ENCODE results near the gene EOMES. TPM values are rescaled to one million over a fixed set of nuclear protein-coding genes. Genes with fewer than 3 reads are reported as not detected.

The EOMES gene
- total and polyA plus RNA-seq, 2 of the 8 experiments (the other 6 are each of a cell fraction or from before 2014, with no cell fraction given): 0.09 to 0.47 TPM

DNA sequence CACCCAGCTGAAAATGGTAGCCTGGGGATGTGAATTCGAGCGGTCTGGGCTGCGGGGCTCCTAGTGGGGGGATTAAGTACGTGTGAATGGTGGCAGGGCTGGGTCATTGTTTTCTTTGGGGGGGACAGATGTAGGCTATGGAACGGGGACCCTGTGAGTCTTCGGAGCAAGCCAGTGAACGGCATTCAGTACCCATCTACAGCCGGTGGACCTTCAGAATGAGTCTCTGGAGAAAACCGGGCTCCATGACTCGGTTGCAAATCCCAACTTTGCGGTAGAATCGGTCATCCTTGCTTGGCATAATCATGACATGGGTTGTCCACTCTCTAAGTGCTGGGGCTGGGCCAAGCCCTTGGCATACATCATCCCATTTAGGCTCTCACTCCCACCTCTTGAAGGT is 7.2 kb upstream of the EOMES start:
- Histone ChIP-seq H3K56ac (replicated peaks; ENCODE audit: insufficient read length, low read depth, low read length) (no peak overlapping the region), H3K23me2 (ENCODE audit: low read depth, low read length) (peaks cover 5% of the 10 kb centered on the region; the same call in 1 of the 2 replicates), H3K9ac (replicated peaks in 1 of 4; ENCODE audit: extremely low read depth in 1 of 4, low read depth in 3 of 4, low read length in 3 of 4) (no peak overlapping the region), H2AFZ (ENCODE audit: low read length) (no peak overlapping the region), H3K18ac (ENCODE audit: extremely low read depth, low read length) (no peak overlapping the region), H3K14ac (ENCODE audit: insufficient read length) (no peak overlapping the region), H2BK20ac (ENCODE audit: low read length) (no peak overlapping the region), H2BK15ac (ENCODE audit: low read length) (peak overlapping the region; percentile 94; the same call in 1 of the 2 replicates), H2BK12ac (ENCODE audit: low read depth, low read length) (no peak overlapping the region; the same call in 1 of the 2 replicates), H3K79me2 (ENCODE audit: control insufficient read depth in 1 of 2, insufficient read depth in 2 of 2, low read length in 2 of 2) (no peaks in the 10 kb centered on the region), H3K27me3 (replicated peaks in 1 of 4; ENCODE audit: control insufficient read depth in 3 of 4, extremely low read depth in 1 of 4, insufficient read depth in 3 of 4, low read length in 3 of 4) (peaks cover 66 to 92% (median 82%) of the 10 kb centered on the region in 4 experiments), H2BK5ac (ENCODE audit: low read depth, low read length) (no peak overlapping the region), H3K27ac (ENCODE audit: low read depth, low read length) (no peak overlapping the region), H3K4ac (replicated peaks; ENCODE audit: insufficient read length, low read depth, low read length) (no peak overlapping the region), H3K36me3 (ENCODE audit: control insufficient read depth in 2 of 4, insufficient read depth in 4 of 4, low read length in 3 of 4) (no peaks in the 10 kb centered on the region), H2AK5ac (ENCODE audit: low read depth, low read length) (no peak overlapping the region), H3K4me1 (replicated peaks in 1 of 4; ENCODE audit: control insufficient read depth in 3 of 4, insufficient read depth in 4 of 4, low read length in 3 of 4) (peaks cover 9 to 22% (median 20%) of the 10 kb centered on the region in 4 experiments), H4K5ac (ENCODE audit: insufficient read length, low read depth, low read length) (no peak overlapping the region), H3K4me2 (ENCODE audit: insufficient read depth in 1 of 2, low read depth in 2 of 2, low read length in 2 of 2) (peak overlapping the region; percentile 44 to 61), H3K79me1 (ENCODE audit: low read depth, low read length) (no peaks in the 10 kb centered on the region), H3K23ac (ENCODE audit: insufficient read length) (no peak overlapping the region), H2BK120ac (replicated peaks; ENCODE audit: low read depth, low read length) (no peak overlapping the region), H4K8ac (ENCODE audit: extremely low read depth, insufficient read depth, low read length) (no peak overlapping the region), H4K20me1 (replicated peaks in 1 of 2; ENCODE audit: control insufficient read depth in 1 of 2, insufficient read depth in 2 of 2, low read length in 2 of 2) (peaks cover 5 to 25% of the 10 kb centered on the region in 2 experiments), H4K91ac (replicated peaks; ENCODE audit: insufficient read length, low read length) (no peak overlapping the region), H3K4me3 (ENCODE audit: extremely low read depth in 1 of 4, insufficient read depth in 2 of 4, low read depth in 3 of 4, low read length in 4 of 4) (peak overlapping the region in 3 of 4 experiments; percentile 12 to 53 (median 32); a peak in 3 of 8 replicates), H3K9me3 (ENCODE audit: insufficient read depth in 2 of 2, low read depth in 1 of 2, low read length in 1 of 2) (no peaks in the 10 kb centered on the region)
- CTCF ChIA-PET (ENCODE audit: partially characterized antibody): interaction anchor here (0.7 to 2.5 kb wide), 8 partner anchors 10 to 620 kb away, joined by 3 to 24 read pairs (median 6); no protein-coding TSS in a partner anchor
- no peak for FAIRE-seq
- DNase-seq (ENCODE audit: low read depth in 1 of 2, low spot score in 2 of 2): peak in 1 of 2 experiments; percentile 51
- POLR2A ChIA-PET (ENCODE audit: partially characterized antibody): interaction anchor here (2.1 to 3.3 kb wide), 2 partner anchors 10 to 17 kb away, joined by 6 to 11 read pairs; no protein-coding TSS in a partner anchor
- no peak for TF ChIP-seq ASH2L (IDR thresholded peaks at IDR 0.05; ENCODE audit: low read length)
- TF ChIP-seq KDM4A (IDR thresholded peaks at IDR 0.05; ENCODE audit: low read depth, low read length, severe bottlenecking): peak; percentile 3
- WGBS, 2 experiments (ENCODE audit: extremely low coverage in 1 of 2, insufficient coverage in 1 of 2, insufficient read length in 1 of 2, insufficient replicate concordance in 2 of 2, low coverage in 1 of 2, low lambda C conversion rate in 2 of 2, missing lambda C conversion rate in 1 of 2): 2% methylated on average over 12 of the region's 12 CpGs; no CpG with 5 or more reads in 1 of the 2 experiments

Data from H1 (cell line).